Gastrocnemius medialis (tissue), 4 donors: Measurements from ENCODE around the gene MINDY3. TPM values are rescaled to one million over a fixed set of nuclear protein-coding genes. Genes with fewer than 3 reads are reported as not detected.

Experiments used
- ATAC-seq, 2 donors: fragments of 150-250 bp; one replicate each; pipeline ENCODE4 v1.9.1; 2016
- DNase-seq, 2 donors: peaks; one replicate each; pipeline ENCODE4 v3.0.0-alpha.2; 2019
- H3K27ac ChIP-seq, 4 donors: fragments of 200-600 bp; sonication (generic); 1 replicate in 1 of 4; 2 replicates in 3 of 4; pipeline ENCODE4 v1.5.1; 2016 to 2018; ENCODE audit warnings: mild to moderate bottlenecking in 2 of 4, moderate library complexity in 1 of 4
- H3K27me3 ChIP-seq, 3 donors: fragments of 200-600 bp; sonication (generic) in 2 of 3; 1 replicate in 1 of 3; 2 replicates in 2 of 3; pipeline versions ENCODE4 v1.5.1 to v1.6.0; 2016 to 2019; ENCODE audit warnings: mild to moderate bottlenecking in 1 of 3, moderate library complexity in 1 of 3
- H3K36me3 ChIP-seq, 2 donors: fragments of 200-600 bp; sonication (generic) in 1 of 2; one replicate each; pipeline ENCODE4 v1.5.1; 2017 to 2018
- H3K4me1 ChIP-seq, 2 donors: fragments of 200-600 bp; sonication (generic) in 1 of 2; one replicate each; pipeline ENCODE4 v1.5.1; 2016 to 2017; ENCODE audit warnings: mild to moderate bottlenecking in 2 of 2
- H3K4me3 ChIP-seq, 4 donors: fragments of 200-600 bp; sonication (generic) in 3 of 4; 1 replicate in 1 of 4; 2 replicates in 3 of 4; pipeline ENCODE4 v1.5.1; 2016 to 2019; ENCODE audit warnings: mild to moderate bottlenecking in 2 of 4
- H3K9me3 ChIP-seq, 3 donors: fragments of 200-600 bp; sonication (generic) in 2 of 3; 1 replicate in 1 of 3; 2 replicates in 2 of 3; pipeline ENCODE4 v1.5.1; 2016 to 2019
- CTCF ChIP-seq, 5 experiments: fragments of 450-650 bp in 3 of 5; fragments of 200-600 bp in 2 of 5; sonication (generic) in 2 of 5; IDR thresholded peaks in 4 of 5; conservative IDR thresholded peaks in 1 of 5; 1 replicate in 4 of 5; 2 replicates in 1 of 5; pipeline ENCODE4 v1.5.1; 2016 to 2019; ENCODE audit warnings: antibody characterized with exemption in 5 of 5, mild to moderate bottlenecking in 3 of 5, moderate library complexity in 3 of 5
- POLR2A ChIP-seq, 2 donors: fragments of 450-650 bp; IDR thresholded peaks; one replicate each; pipeline ENCODE4 v1.6.1; 2017; ENCODE audit warnings: antibody characterized with exemption in 2 of 2, mild to moderate bottlenecking in 2 of 2, moderate library complexity in 2 of 2
- in situ Hi-C, 4 donors: fragments of 200-750 bp; cut with MboI; loops; one replicate each; pipeline versions ENCODE4 v1.15.0 to v1.8.0; 2017; ENCODE audit warnings: low sequenced_read_pairs in 4 of 4
- intact Hi-C: fragments of 100-400 bp; cut with DNase I; formaldehyde crosslinking; loops from one replicate; pipeline ENCODE4 v1.15.1; 2023; ENCODE audit warnings: low total_unique reads
- total RNA-seq, 4 donors: library from RNA; depleted of rRNA; stranded (reverse); fragments of >200 nt; gene quantifications; one replicate each; pipeline versions ENCODE4 v1.1.0 to v1.2.3, GENCODE V29; 2016

MINDY3 gene
- total RNA-seq, 4 donors from 2014 or later: 7.6 to 37.5 (median 10.8) TPM

GRCh38 chr10:15863323-15863722, 3.0 kb upstream of the MINDY3 start:
- Histone ChIP-seq H3K27me3 (peaks cover 22 to 52% (median 22%) of the 10 kb centered on the region in 3 donors), H3K36me3 (no peaks in the 10 kb centered on the region), H3K27ac (no peak overlapping the region), H3K4me3 (no peak overlapping the region), H3K4me1 (peaks cover 17 to 19% of the 10 kb centered on the region in 2 donors), H3K9me3 (no peaks in the 10 kb centered on the region)
- ATAC-seq (no peak), DNase-seq (no peak)
- TF ChIP-seq CTCF (IDR thresholded peaks at IDR 0.05 in 4 of 5, conservative IDR thresholded peaks at IDR 0.05 in 1 of 5) (no peak), POLR2A (IDR thresholded peaks at IDR 0.05) (no peak)
- intact Hi-C loops (no loop called here), in situ Hi-C loops (no loop called here)

- no peak for DNase-seq
- no peak for ATAC-seq
- Histone ChIP-seq H3K27me3 (peaks cover 10 to 27% (median 12%) of the 10 kb centered on the region in 3 donors), H3K4me1 (peaks cover 29 to 31% of the 10 kb centered on the region in 2 donors), H3K27ac (peak overlapping the region; percentile 68 to 79 (median 74)), H3K4me3 (peak overlapping the region; percentile 88 to 97 (median 92)), H3K36me3 (no peaks in the 10 kb centered on the region), H3K9me3 (no peaks in the 10 kb centered on the region)
- TF ChIP-seq CTCF (IDR thresholded peaks at IDR 0.05 in 4 of 5, conservative IDR thresholded peaks at IDR 0.05 in 1 of 5): no peak
- TF ChIP-seq POLR2A (IDR thresholded peaks at IDR 0.05): no peak
- in situ Hi-C loops: no loop called here
- intact Hi-C loops: no loop called here
Measured at GRCh38 chr10:15860692-15861201, 440 bp upstream of the MINDY3 start.

DNA sequence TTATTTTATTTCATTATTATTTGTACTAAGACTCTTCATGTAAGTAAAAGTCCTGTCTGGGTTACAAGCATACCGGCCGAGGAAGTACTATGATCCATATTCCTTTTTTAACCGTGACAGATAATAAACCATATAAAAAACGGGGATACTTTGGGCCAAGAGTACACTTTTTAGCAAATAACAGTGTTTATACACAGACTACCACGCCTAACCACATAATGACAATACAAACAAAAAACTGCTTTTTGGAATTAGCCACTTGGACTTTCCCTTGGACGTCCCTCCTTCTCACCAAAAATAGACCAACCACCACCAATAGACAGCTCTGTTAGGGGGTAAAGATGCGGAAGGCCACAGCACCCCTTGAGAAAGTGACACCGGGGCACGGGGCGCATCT, 800 bp downstream of the MINDY3 start:
- ATAC-seq: no peak
- in situ Hi-C loops: no loop called here

GRCh38 chr10:15858861-15859281, 1.4 kb downstream of the MINDY3 start:
- no peak for ATAC-seq
- no peaks in the 10 kb centered on the region for H3K36me3 ChIP-seq
- no peaks in the 10 kb centered on the region for H3K9me3 ChIP-seq
- intact Hi-C loops: no loop called here
- no peak for TF ChIP-seq CTCF (IDR thresholded peaks at IDR 0.05 in 4 of 5, conservative IDR thresholded peaks at IDR 0.05 in 1 of 5)
- TF ChIP-seq POLR2A (IDR thresholded peaks at IDR 0.05): no peak
- peaks cover 29 to 31% of the 10 kb centered on the region in 2 donors for H3K4me1 ChIP-seq
- H3K4me3 ChIP-seq: peak overlapping the region; percentile 88 to 97 (median 92)
- no peak overlapping the region for H3K27ac ChIP-seq
- in situ Hi-C loops: no loop called here
- DNase-seq: no peak
- H3K27me3 ChIP-seq: peaks cover 0 to 13% (median 2%) of the 10 kb centered on the region in 3 donors

More for the DNA sequence above, 800 bp downstream of the MINDY3 start:
- Histone ChIP-seq H3K4me3 (peak overlapping the region; percentile 88 to 97 (median 92)), H3K27me3 (peaks cover 0 to 17% (median 6%) of the 10 kb centered on the region in 3 donors), H3K9me3 (no peaks in the 10 kb centered on the region), H3K27ac (peak overlapping the region; percentile 68 to 79 (median 74)), H3K36me3 (no peaks in the 10 kb centered on the region), H3K4me1 (peaks cover 29 to 31% of the 10 kb centered on the region in 2 donors)
- no peak for DNase-seq
- no peak for TF ChIP-seq CTCF (IDR thresholded peaks at IDR 0.05 in 4 of 5, conservative IDR thresholded peaks at IDR 0.05 in 1 of 5)
- no peak for TF ChIP-seq POLR2A (IDR thresholded peaks at IDR 0.05)
- intact Hi-C loops: no loop called here
